Dedifferentiated amniotic fluid mesenchymal stem cell (primary cell): ENCODE results near the gene SRD5A2.

Experiments
- DNase-seq: peaks from one replicate; pipeline ENCODE4 v3.0.0-alpha.2; 2016; ENCODE audit errors: extremely low spot score

SRD5A2 gene, protein sequence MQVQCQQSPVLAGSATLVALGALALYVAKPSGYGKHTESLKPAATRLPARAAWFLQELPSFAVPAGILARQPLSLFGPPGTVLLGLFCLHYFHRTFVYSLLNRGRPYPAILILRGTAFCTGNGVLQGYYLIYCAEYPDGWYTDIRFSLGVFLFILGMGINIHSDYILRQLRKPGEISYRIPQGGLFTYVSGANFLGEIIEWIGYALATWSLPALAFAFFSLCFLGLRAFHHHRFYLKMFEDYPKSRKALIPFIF

GRCh38 chr2:31580321-31581117 is at the start of gene SRD5A2:
TSS of gene SRD5A2 (minus strand) at chr2:31580938. CDS start at chr2:31580900, 38 bp downstream.
- DNase-seq: no peak

GRCh38 chr2:31606509-31606908 is 25.8 kb upstream of the SRD5A2 start:
- no peak for DNase-seq

DNA sequence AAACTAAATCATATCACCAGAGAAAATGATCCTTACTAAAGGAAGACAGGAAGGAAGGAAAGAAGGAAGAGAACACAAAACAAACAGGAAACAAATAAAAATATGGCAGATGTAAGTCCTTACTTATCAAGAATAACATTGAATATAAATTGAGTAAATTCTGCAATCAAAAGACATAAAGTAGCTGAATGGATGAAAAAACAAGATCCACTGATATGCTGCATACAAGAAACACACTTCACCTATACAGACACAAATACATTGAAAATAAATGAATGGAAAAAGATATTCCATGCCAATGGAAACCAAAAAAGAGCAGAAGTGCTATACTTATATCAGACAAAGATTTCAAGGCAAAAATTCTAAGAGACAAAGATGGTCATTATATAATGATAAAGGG is 18.0 kb upstream of the SRD5A2 start:
- no peak for DNase-seq

GRCh38 chr2:31586230-31586629 is 5.5 kb upstream of the SRD5A2 start:
- DNase-seq: no peak

DNA sequence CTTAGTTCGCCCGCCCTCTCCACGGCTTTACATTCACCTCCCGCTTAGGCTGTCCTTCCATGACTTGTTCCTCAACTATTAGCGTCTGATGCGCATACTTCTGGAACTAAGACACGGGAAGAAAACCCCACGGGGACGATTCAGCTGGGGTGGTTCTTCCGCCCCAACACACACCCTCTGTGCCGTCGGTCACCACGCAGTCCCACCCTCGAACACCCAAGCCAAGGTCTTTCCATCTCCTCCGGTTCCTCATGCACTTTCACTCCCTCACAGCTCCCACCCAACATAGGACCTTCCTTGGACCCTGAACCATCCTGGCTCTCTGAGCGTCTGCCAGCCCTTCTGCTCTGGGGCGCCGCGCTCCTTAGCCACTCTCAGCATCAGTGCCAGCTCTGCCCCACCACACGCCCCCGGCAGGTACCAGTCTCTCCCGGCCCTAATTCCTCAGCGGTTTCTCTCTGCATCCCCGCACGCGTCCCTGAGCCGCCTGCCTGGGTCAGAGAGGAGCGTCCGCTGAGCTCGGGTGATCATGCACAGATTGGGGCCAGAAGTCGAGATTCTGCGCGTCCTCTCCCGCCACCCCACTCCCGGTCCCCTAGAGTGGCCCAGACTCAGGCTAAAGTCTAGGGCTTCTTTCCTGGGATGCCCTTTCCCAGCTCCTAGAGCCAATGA is 522 bp upstream of the SRD5A2 start:
- DNase-seq: no peak

GRCh38 chr2:31579996-31580320 is 780 bp downstream of the SRD5A2 start:
- DNase-seq: no peak

GRCh38 chr2:31578316-31578715 is 2.4 kb downstream of the SRD5A2 start:
- DNase-seq: no peak

DNA sequence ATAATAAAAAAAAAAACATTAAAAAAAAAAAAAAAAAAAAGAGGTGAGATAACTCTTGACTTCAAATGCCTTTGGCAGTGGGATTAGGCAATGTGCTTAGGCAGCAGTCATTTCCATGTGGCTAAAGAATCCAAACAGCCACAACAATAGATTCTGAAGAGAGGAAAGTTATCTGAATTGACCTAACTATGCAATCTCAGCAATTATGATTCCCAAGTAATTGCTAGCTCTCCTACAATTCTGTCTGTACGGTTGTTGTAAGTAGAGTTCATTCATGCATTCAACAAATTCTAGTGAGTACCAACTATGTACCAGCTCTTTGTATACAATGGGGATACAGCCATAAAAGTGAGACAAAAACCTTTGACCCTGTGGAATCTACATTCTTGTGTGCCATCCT is 3.6 kb downstream of the SRD5A2 start:
- no peak for DNase-seq

DNA sequence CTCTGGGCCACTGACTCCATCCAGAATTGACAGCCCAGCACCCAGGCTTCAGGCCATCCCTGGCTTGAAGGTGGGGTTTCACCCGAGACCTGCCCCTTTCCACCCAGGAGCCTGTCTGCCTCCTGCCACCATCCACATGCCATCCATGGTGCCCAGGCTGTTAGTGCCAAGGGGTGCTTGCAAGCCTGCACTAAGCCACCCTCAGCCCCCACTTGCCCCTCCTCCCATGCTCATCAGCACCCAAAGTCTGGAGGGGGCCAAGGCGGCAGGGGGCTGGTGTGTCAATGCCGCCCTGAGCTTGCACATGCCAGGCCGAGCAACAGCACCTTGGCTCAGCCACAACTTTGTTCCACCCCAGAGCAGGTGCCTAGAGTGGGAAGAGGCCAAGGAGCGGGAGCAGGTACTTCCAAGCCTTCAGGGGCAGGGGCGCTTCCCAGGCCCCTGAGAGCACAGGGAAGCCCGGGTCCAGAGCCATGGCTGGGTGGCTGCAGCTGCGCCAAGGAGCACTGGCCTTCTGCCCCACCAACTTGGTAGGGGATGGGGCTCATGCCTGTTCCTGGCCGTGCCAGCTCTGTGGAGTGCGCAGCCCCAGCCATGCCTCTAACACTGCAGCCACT is 12.0 kb downstream of the SRD5A2 start:
- DNase-seq: no peak

GRCh38 chr2:31567679-31568078 is 13.1 kb downstream of the SRD5A2 start:
- DNase-seq: no peak

DNA sequence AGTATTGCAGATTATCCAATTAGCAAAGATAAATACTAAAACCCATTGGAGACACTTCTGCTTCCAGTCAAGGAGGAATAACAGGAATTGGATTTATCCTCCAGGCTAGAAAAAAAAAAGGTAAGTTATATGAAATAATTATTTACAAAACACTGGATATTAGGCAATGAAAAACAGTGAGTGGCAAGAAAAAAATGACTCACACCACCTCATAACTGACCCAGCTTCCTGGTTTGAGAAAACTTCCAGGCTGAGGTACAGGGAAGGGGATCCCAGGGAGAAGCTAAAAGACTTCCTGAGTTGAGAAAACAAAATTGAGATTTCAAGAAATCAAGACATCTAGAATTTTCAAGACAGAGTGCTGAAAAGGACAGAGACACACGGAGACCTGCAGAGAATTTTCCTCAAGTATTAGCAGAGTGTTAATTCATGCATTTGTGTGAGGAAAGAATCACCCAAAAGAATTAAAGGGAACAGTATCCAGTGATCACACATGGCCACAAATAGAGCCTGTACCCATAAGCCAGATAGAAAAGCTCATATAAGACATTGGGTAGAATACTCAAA is 17.4 kb downstream of the SRD5A2 start:
- no peak for DNase-seq

DNA sequence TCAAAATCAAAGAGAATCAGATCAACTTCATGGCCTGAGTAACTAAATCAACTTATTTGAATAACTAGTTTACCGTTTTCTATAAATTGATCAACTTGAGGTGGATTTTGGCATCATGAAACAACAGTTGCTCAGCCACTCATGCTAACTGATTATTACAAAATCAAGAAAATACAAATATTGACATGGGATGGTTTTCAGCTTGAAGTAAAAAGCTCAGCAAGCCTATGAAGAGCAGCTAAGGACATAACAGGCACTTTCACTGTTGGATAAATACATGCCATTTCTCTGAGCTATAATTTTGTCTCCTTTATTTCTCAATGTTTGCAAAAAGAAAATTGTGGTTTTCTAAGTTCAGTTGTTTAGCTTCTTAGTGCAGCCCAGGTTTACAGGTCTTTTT is 18.9 kb downstream of the SRD5A2 start:
- DNase-seq: no peak

DNA sequence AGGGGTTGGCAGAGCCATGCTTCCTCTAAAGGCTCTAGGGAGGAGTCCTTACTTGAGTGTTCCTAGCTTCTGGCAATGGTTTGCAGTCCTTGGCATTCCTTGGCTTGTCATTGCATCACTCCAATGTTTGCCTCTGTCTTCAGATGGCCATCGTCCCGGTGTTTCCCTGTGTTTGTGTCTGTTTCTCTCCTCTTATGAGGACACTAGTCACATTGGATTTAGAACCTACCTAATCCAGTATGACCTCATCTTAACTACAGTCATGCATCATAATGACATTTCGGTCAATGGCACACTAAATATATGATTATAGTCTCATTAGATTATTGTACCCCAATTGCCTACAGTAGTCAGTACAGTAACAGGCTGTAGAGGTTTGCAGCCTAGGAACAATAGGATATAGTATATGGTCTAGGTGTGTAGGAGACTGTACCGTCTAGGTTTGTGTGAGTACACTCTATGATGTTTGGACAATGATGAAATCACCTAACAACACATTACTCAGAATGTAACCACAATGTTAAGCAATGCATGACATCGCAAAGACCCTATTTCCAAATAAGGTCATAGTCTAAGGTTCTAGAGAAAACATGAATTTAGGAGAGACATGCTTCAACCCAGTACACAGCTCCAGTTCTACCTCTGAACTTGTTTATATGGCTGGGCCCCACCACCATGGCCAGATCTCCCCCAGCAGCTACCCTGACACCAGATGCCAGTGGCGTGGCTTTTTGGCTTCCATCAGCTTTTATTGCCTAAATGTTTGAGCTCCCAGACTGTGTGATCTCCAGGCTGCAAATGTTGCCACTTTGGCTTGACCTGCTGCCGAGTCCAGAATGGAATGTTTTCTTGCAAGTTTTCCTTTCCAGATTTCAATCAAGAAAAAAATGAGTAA is 22.1 kb downstream of the SRD5A2 start:
- DNase-seq: peak; percentile 38

GRCh38 chr2:31556940-31557339 is 23.8 kb downstream of the SRD5A2 start:
- DNase-seq: no peak

GRCh38 chr2:31555967-31556706 is 24.6 kb downstream of the SRD5A2 start:
- DNase-seq: no peak

- no peak for DNase-seq
These were observed 27.4 kb downstream of the SRD5A2 start for GRCh38 chr2:31553362-31553761.

DNA sequence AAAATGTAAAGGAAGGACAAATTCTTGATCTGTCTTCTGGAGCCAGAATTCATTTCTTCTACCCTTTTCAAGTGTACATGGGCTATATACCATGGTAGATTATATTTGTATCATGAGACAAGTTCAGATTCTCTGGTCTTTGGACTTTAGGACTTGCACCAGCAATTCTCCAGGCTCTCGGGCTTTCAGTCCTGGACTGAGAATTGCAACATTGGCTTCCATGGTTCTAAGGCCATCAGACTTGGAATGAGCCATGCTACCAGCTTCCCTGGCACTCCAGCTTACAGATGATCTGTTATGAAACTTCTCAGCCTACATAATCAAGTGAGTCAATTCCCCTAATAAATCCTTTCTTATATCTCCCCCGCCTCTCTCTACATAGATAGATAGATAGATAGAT is 33.3 kb downstream of the SRD5A2 start:
- DNase-seq: no peak

- no peak for DNase-seq
These were observed 38.9 kb downstream of the SRD5A2 start for GRCh38 chr2:31541853-31542252.

GRCh38 chr2:31539505-31539904 is 41.2 kb downstream of the SRD5A2 start:
- DNase-seq: no peak

DNA sequence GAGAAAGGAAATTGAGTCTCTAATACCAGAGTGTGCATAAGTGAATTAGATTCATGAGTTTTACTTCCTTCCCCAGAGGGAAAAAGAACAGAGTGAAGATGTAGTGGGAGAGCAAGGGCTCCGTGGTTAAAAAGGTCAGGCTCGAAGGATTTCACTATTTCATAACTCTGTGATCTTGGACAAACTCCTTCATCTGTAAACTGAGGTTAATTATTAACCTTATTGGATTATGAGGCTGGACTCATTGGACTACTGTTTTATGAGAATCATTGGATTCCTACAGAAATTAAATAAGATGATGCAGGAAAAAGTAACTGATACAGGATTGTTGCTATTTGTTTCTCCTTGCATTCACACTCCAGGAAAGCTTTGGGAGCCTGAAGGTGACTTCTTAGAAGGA is 45.0 kb downstream of the SRD5A2 start:
- no peak for DNase-seq
